ENCODE results near the gene LAMA2.

LAMA2 gene

DNA sequence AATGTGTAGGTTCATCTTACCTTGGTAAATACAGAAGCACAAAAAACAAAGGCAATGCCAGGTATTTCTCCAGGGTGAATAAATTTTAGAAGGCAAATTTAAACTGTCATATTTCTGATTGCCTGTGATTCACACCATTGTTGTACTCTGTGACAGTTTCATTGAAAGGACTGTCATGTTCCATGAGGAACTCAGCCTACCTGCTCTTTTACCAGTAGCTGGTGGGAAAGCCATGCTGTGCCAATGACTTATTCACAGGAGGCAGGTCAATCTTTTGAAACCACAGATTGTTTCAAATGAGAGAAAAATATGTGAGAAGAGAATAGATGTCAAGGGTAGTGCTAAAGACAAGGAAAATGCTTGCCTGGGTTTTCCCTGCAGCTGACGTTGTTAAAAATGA lies 206.4 kb downstream of the LAMA2 start:
- DNase-seq, result no peak

DNA sequence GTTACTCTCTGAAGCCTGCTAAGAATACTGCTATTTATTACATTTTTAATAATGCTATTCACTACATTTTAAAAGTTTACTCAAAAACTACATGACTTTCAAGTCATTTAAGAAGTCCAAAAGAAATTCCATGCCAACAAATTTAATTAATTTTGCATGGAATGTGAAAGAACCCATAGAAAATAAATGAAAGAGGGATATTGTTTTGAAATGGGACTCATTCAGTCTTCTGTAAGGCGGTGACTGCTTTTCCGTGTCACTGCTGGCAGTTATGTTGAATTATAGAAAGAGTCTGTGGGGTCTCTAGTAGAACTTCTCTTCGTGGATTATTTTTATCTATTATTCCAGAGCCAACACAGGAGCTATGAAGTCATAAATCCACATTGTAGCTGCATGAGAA lies 211.2 kb downstream of the LAMA2 start:
- DNase-seq, result no peak

DNA sequence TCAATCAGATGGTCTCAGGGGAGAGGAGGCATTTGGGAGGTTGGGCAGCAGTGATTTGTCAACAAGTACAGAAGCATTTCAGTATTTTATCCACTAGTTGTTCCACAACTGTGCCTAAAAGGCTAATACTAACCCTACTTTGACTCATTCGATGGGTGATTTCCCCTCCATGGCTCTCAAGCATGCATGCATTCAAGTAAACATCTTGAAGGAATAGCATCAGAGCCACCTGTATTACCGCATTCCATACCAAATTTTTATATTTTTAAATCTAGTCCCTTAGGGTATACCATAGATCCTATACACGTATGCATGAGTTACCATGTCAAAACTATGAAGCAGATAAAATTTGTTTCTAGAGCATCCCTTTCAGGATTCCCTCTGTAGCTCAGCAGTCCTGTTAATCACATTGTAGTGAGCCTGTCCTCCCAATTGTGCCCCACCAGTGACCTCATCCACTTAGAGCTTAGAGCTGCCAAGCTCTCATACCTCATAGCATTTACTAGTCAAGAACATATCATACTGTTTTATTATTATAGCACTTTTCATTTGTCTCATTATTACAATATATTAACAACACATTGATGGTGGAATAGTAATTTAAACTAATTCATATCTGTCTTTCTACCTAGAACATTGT lies 213.8 kb downstream of the LAMA2 start:
- DNase-seq, result no peak

DNA sequence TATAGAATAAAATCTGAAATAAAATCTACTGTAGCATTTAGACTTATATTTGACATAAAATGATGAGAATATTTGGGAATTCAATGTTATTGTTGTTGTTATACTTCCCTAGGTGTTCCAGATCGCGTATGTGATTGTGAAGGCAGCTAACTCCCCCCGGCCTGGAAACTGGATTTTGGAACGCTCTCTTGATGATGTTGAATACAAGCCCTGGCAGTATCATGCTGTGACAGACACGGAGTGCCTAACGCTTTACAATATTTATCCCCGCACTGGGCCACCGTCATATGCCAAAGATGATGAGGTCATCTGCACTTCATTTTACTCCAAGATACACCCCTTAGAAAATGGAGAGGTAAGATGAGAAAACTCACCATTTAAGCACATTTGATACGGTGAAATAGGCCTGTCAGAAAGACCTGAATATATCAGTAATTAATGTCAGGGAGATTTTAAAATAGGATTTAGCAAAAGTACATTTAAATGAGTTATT lies 215.2 kb downstream of the LAMA2 start:
- DNase-seq, result no peak

DNA sequence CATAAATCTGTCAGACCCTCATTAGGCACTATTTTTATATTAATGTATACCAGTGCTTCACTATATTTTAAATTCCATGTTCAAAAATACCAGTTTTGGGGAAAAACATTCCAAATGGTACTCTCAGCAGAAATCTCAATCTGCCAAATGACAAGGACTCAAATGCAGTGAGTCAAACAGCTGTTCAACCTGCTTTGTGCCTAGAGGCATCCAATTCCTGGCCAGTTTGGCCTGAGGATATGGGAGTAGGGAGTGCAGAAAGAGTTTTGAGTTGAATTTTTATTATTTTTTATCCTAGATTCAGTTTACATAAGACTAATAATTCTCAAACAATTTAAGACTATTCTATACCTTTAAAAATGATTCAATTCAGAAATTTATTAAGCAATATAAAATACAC lies 216.8 kb downstream of the LAMA2 start:
- no peak for DNase-seq

DNA sequence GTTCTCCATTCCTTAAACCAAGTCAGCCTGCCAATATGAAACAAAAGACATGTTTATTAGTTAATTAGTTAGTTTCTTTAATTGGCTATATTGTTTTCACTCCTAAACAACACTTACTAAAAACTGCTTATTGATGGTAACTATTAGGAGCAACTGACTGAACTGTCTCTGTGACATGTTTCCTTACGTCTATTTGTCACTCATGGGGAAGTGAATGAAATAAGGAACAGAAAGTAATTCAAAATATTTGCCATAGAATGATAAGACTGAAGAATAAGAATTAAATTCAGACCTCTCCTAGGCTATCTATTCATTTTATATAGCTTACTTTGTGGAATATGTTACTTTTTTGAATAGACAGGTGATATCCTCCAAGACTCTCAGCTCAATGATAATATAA lies 217.2 kb downstream of the LAMA2 start:
- no peak for DNase-seq

DNA sequence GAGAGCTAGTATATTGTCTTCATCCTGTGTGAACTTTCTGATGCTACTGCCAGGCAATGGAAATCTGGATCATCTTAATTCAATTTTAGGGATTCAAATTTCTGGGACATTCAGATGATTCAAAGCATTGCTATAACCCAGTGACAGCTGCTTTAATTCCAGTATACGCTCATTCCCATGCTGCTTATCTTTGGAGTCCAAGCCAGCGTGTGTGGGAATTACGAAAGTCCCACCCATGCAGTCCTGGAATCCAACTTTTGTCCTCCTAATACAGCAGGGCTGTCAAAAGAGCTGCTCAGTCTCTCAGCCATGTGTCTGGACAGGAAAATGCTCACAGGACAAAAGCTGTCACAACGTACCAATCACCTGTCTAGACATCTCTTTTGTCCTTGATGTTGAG lies 219.8 kb downstream of the LAMA2 start:
- no peak for DNase-seq

DNA sequence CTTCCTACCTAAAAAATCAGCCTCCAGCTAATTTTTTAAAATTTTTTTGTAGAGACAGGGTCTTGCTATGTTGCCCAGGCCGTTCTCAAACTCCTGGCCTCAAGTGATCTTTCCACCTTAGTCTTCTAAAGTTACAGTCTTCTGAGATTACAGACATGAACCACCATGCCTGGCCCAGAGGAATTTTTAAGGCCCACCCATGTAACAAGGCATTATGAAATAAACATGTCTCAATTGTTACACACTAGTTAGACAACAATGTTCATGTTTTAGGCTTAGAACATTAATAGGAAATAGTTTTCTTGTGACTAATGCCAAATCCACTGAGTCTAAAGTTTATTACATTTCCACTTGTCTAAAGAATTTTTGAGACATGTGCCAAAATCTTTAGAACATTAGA lies 221.2 kb downstream of the LAMA2 start:
- DNase-seq, result no peak

DNA sequence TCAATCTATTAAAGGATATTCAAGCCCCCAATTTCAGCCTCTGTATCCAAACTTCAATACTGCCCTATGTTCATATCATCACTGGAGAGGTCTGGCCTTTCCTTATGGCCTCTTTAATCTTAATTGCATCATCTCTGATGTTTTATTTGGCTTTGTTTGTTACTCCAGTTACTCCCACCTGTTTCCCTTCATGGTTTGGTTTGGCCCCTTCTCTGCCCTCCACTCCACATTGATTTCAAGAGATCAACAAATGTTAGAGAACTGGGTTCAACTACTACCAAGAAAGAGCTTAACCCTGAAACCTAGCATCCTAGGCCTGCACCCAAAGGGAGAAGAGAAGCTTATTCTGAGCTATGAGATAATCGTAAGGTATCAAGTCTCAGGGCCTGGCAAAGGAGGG lies 221.6 kb downstream of the LAMA2 start:
- no peak for DNase-seq

DNA sequence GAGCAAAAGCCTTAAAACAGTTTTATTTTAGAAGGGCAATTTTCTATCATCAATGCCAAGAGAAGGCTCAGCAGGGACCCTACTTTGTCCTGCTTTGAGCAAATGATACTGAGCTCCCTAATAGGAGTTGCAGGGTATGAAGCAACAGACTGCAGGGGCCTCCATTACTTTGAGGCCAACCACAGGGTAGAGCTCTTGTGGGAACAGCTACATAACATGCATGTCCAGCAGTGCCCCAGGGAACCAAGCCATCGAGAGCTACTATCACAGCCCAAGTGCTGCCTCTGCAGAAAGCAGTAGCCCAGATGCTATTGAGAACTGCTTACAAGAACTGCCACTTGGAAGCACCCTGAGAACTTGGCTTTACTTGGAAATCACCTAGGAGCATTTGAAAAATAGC lies 222.1 kb downstream of the LAMA2 start:
- DNase-seq, result no peak

DNA sequence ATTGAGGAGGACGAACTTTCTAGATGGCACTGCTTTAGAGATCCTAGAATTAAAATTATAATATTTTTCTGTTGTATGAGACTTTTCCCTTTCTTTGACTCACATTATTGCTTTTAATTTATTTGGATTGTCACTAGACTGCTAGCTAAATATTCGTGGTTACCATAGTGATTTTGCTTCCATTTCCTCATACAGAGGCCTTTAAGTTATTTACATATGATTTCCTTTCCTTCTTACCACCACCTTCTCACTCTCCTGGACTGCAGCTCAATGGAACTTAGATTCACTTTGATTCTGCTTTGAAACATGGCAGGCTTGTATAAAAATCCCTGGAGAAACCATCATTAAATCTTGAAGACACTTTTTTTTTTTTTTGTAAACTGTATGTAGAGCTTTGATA lies 222.9 kb downstream of the LAMA2 start:
- DNase-seq, result no peak

DNA sequence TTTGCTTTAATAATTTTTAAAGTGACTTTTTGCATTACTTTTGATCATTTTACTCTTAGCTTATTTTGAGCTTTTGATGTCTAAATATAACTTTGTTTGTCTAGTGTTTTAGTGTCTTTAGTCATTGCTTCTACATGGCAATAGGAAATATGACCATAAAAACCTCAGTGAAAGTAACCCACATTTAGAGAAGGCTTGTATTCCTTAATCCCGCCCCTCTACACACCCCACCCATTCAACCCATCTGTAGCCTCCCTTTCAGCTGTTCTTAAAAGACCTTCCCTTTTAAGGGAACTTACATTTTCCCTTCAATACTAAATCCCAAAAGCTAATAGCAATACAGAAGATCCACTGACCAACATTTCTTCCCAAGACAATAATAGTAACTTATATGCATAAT lies 225.4 kb downstream of the LAMA2 start:
- no peak for DNase-seq

DNA sequence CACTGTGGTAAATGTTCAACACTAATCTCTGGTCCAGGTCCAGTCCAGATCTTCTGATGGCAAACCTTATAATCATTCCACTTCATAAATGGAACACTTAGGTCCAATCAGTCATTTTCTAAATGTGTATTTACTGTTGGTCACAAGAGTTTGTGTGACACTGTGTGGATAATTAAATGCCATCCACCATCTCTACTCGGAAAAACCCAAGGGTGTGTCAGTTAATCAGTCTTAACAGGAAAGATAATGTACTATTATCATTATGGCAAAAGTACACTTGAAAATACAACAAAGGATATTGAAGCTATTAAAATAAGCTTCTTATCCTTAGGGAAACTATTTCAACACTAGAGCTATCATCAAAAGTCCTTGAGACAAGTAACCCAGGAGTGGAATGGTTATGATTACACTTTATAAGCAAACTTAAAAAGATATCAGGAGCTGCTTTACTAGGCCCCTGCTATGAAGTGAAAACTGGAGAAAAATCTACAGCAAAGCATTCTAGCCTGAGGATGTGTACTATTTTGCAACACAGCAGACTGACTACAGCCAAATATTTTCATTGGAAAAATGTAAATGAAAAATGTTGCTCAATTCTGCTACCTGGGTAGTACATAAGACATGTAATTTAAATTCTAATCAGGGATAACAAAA lies 227.9 kb downstream of the LAMA2 start:
- no peak for DNase-seq

DNA sequence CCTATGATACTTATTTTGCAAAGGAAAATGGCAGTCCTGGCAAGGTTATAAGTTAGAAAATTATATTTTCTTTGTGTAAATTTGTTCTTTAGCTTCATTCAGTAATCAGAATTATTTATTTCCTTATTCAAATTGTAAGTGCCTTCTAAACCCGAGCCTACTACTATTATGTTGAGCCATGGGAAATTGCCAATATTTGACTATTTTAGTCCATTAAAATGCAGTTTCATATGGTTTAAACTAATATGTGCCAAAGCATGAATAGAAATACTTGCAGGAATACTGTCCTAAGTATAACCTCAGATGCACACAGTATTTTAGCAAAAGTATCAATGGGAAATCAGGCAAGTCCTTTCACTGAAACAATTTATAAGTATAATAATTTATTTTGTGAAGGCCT lies 228.4 kb downstream of the LAMA2 start:
- no peak for DNase-seq

DNA sequence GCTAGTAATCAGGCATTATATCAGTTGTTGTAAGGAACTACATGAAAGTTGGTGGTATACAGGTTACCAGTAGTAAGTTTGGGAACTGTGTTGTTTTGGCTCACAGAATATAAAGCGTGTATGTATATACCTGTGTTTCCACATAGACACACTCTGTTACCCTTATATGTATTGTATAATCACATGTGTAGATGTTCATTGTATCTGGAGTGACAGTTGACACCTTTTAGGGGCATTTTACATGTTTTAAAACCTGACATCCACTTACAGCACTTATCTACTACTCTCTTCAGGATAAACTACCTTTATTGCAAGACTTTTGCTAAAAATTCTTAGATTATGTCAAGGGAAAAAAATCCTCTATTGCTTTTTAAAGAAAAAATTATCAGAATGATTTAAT lies 228.9 kb downstream of the LAMA2 start:
- no peak for DNase-seq

DNA sequence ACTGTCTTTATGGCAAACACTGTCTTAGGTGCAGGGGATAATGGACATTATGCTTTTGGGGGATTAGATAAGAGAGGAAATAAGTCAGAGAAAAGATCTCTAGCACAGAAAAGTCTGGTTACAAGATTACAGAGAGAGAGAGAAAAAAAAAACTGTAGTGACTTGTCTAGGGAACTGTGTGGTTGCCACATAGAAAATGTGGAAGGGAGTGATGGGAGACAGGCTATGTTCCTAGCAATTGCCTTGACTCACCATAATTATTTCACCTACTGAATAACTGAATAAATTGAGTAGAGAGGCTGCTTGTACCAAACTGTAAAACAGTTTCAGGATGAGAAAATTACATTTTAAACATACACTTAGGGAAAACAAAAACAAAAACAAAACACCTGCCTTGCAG lies 229.7 kb downstream of the LAMA2 start:
- DNase-seq, result no peak

DNA sequence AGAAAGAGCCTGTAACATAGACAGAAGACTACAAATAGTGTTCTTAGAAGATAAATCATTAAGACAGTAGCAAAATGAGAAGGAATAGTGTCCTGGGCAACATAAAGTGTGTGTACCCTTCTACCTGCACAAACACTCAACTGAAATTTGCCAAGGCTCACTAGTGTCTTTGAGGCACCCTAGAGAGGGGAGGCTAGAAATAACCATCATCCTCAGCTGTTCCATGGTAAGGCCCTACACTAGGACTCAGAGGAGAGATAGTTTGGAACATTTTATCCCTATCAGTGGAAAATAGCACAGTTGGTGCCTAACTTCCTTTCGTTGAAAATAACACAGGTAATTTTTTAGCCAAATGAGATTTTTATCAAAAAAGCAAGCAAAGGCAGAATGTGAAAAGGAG lies 230.7 kb downstream of the LAMA2 start:
- no peak for DNase-seq

DNA sequence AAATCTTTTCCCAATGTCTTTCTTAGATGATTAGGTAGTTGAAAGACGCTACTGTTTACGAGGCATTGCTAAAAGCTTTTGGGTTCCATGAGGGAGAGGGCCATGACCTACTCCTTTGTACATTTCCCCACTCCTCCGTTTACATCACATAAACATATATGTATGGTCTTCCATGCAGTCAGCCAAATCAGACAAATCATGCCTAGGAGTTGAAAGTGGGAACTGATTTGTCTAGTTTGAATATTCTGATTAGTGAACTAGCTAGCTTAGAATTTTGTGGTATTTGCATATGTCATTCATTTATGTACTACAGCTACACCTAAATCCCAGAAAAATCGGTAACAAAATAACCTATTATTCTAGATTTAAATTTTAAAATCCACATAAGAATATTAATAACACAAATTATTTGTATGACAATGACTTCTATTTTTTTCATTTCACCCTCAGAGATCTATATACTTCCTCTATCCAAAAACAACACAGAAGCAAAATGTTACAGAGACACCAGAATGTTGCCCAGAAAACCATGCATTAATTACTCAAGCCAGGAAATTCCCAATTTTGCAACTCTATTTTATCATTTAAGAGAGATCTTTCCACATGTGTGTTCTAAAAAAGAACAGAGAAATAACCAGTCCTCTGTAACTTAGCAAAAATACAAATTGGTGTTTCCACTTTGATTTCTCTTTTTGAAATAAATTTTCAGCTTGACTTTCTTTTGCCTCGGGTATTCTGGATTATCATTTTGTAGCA lies 231.9 kb downstream of the LAMA2 start:
- no peak for DNase-seq

DNA sequence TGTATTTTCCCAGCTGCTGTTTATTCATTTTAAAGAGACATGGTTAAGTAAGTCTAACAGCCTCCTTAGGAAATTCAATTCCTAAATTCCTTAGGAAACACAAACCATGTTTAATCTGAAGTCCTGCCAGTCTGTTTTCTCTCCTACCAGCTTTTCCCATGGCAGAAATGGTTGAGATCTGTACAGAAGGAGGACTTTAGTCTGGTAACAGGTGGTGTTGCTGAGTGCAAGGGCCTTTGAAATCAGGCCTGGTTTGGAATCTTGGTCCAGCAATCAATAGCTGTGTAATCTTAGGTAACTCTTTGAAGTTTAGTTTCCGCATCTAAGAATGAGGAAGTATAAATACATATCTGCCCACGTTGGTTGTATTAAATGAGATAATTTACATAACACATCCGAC lies 232.5 kb downstream of the LAMA2 start:
- no peak for DNase-seq

DNA sequence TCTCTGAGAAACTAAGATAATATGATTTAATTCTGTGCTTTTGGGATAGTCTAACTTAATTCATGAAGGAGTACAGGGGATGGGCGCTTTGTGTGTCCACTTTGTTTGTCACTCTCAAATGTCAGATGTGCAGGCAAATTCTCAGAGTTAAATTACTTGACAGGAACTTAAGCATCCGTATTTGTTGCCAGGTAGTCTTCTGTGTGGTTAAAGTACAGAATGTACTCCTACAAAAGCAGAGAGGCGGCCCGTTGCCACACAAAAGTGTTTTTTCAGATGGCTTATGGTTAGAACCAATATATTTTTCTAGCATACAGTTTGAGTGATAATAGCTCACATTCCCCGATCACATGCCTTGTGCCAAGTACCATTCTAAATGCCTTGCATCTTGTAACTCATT lies 234.4 kb downstream of the LAMA2 start:
- no peak for DNase-seq

DNA sequence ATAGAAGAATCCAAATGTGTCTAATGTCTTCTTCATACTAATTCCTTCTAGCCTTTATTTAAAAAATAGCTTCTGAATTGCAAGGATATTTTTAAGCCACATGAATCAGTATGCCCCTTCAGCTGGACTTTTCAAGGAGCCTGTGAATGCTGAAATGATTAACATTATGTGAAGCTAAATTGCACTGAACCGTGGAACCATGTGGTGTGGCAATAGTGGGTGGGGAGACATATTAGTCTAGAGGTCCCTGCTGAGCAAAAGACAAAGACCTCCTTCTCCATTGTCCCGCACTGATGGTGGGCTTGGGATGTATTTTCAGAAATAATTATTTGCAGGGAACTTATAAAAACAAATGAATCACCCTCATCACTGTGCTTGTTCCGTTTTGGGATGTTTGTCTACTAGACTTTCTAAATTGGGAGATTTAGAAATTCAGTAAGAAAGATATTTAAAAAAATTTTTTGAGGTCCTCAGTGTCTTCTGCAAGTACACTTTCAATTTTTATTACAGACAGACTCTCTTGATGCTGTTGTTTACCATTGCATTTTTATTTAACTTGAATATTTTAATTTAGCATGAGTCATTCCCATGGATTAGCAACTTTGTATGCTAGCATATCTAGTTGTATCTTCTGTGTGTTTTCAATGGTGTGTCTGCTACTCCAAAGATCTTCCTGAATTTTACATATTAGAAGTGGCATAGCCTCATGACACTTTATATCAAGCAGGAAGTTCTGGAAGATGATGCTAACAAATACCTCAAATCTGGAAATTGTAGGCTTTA lies 238.1 kb downstream of the LAMA2 start:
- DNase-seq, result no peak

DNA sequence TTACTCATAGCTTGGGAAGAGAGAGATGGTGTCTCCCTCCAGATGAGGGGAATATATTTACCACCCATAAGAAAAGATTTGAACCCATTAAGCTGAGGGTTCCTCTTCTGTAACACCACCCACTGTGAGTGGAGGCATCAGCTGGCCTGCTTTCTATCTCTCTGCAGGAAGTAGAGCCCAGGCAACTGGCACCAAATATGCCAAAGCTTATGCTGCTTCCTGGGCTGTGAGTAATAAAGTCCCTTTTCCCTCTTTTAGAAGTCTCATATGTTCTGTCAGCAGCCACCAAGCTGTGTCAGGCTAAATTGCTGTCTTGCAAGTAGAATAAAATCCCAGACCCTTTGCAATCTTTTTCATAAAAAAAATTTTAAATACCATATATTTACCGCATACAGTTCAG lies 241.4 kb downstream of the LAMA2 start:
- DNase-seq, result no peak

DNA sequence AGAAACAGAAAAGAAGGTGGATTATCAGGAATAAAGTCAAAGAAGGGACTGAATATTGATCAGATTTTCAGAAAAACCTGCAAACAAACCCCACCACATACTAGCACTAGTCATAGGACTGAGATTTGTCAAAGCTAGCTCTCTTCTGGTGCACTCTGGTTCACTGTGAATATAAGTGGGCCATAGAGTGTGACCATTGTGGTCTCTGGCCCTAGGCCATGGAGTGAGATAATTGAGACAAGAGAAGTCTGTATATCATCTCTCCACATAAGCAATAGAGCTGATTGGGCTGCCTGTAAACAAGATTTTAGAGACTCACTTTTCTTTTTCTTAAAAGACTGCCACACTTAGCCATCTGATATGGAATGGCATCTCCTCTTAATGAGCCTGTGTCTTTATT lies 247.2 kb downstream of the LAMA2 start:
- no peak for DNase-seq
